Tibial artery (tissue), 4 donors: Measurements from ENCODE around the gene NCKAP5.

Experiments
- DNase-seq, 2 donors: peaks; one replicate each; pipeline ENCODE4 v3.0.0-alpha.2; 2019
- H3K27ac ChIP-seq, 2 donors: fragments of 200-600 bp; sonication (generic) in 1 of 2; 1 replicate in 1 of 2; 2 replicates in 1 of 2; pipeline ENCODE4 v1.5.1; 2018 to 2019; ENCODE audit warnings: mild to moderate bottlenecking in 1 of 2
- H3K27me3 ChIP-seq, 2 donors: fragments of 200-600 bp; sonication (generic) in 1 of 2; one replicate each; pipeline versions ENCODE4 v1.5.1 to v1.6.0; 2016 to 2019
- H3K36me3 ChIP-seq, 3 donors: fragments of 200-600 bp; sonication (generic) in 2 of 3; one replicate each; pipeline ENCODE4 v1.5.1; 2016 to 2019; ENCODE audit warnings: mild to moderate bottlenecking in 2 of 3
- H3K4me1 ChIP-seq, 4 donors: fragments of 200-600 bp; sonication (generic) in 2 of 4; 1 replicate in 3 of 4; 2 replicates in 1 of 4; pipeline ENCODE4 v1.5.1; 2016 to 2019
- H3K4me3 ChIP-seq, 2 donors: fragments of 200-600 bp; sonication (generic) in 1 of 2; 1 replicate in 1 of 2; 2 replicates in 1 of 2; pipeline ENCODE4 v1.5.1; 2018 to 2019; ENCODE audit warnings: mild to moderate bottlenecking in 2 of 2
- H3K9me3 ChIP-seq, 3 donors: fragments of 200-600 bp; sonication (generic) in 1 of 3; one replicate each; pipeline ENCODE4 v1.5.1; 2016 to 2019
- CTCF ChIP-seq, 2 experiments: fragments of 200-600 bp in 1 of 2; fragments of 450-650 bp in 1 of 2; IDR thresholded peaks; one replicate each; pipeline ENCODE4 v1.5.1; 2017 to 2019; ENCODE audit warnings: antibody characterized with exemption in 2 of 2, mild to moderate bottlenecking in 1 of 2, moderate library complexity in 1 of 2
- intact Hi-C: fragments of 100-400 bp; cut with DNase I; formaldehyde crosslinking; loops from one replicate; pipeline ENCODE4 v1.15.0; 2023; ENCODE audit warnings: low total_unique reads

Gene NCKAP5

GRCh38 chr2:132971310-132972061, 596.8 kb downstream of the NCKAP5 start:
- intact Hi-C loops = no loop called here
- TF ChIP-seq CTCF (IDR thresholded peaks at IDR 0.05) = no peak

GRCh38 chr2:132969371-132969985, 598.8 kb downstream of the NCKAP5 start:
- intact Hi-C loops = no loop called here

More at GRCh38 chr2:132971310-132972061, 596.8 kb downstream of the NCKAP5 start:
- DNase-seq = no peak
- H3K27ac ChIP-seq = no peak overlapping the region
- H3K4me3 ChIP-seq = no peak overlapping the region
- H3K9me3 ChIP-seq = peaks cover 0 to 4% (median 0%) of the 10 kb centered on the region in 3 donors
- H3K4me1 ChIP-seq = no peaks in the 10 kb centered on the region
- H3K36me3 ChIP-seq = no peaks in the 10 kb centered on the region
- H3K27me3 ChIP-seq = no peaks in the 10 kb centered on the region

DNA sequence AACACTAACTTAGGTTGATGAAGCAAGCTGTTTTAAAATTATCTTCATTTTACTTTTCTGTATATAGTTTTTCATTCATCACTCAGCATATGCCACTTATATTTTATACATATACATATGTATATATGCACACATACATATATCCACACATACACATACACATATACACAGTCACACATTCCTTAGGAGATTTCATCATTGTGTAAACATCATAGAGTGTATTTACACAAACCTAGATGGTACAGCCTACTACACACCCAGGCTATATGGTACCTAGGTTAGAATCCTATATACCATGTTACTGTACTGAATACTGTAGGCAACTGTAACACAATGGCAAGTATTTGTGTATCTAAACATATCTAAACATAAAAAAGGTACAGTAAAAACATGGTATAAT, 602.8 kb downstream of the NCKAP5 start:
- Histone ChIP-seq H3K4me1 (no peaks in the 10 kb centered on the region), H3K9me3 (peaks cover 0 to 9% (median 0%) of the 10 kb centered on the region in 3 donors), H3K27ac (no peak overlapping the region), H3K4me3 (no peak overlapping the region), H3K27me3 (no peaks in the 10 kb centered on the region), H3K36me3 (no peaks in the 10 kb centered on the region)
- DNase-seq = no peak
- TF ChIP-seq CTCF (IDR thresholded peaks at IDR 0.05) = no peak
- intact Hi-C loops = no loop called here

More at GRCh38 chr2:132969371-132969985, 598.8 kb downstream of the NCKAP5 start:
- DNase-seq = no peak
- TF ChIP-seq CTCF (IDR thresholded peaks at IDR 0.05) = no peak
- H3K4me1 ChIP-seq = no peaks in the 10 kb centered on the region
- H3K36me3 ChIP-seq = no peaks in the 10 kb centered on the region
- peaks cover 0 to 9% (median 0%) of the 10 kb centered on the region in 3 donors for H3K9me3 ChIP-seq
- no peak overlapping the region for H3K27ac ChIP-seq
- H3K4me3 ChIP-seq = no peak overlapping the region
- H3K27me3 ChIP-seq = no peaks in the 10 kb centered on the region

DNA sequence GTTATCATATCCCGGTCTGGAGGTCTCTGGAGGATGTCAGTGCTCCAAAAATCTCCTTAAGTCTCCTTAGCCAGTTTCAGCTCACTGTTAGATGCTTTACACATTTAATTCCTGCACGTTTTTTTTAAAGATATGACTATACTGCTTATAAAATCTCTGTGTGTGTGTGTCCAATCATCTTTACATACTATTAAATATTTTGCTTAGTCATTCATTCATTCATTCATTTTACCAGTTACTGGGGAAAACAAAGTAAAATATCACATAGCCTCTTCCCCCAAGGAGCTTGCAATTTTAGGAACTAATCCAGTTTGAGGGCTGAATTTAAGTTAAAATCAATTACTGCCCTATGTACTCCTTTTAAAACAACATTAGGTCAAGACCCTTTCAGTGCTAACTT, 605.1 kb downstream of the NCKAP5 start:
- DNase-seq = no peak
- no peak for TF ChIP-seq CTCF (IDR thresholded peaks at IDR 0.05)
- H3K4me1 ChIP-seq = no peaks in the 10 kb centered on the region
- H3K27me3 ChIP-seq = no peaks in the 10 kb centered on the region
- peaks cover 0 to 9% (median 0%) of the 10 kb centered on the region in 3 donors for H3K9me3 ChIP-seq
- H3K4me3 ChIP-seq = no peak overlapping the region
- intact Hi-C loops = no loop called here
- H3K36me3 ChIP-seq = no peaks in the 10 kb centered on the region
- no peak overlapping the region for H3K27ac ChIP-seq

- no peaks in the 10 kb centered on the region for H3K9me3 ChIP-seq
- H3K27me3 ChIP-seq = no peaks in the 10 kb centered on the region
- no peak for DNase-seq
- TF ChIP-seq CTCF (IDR thresholded peaks at IDR 0.05) = no peak
- no peak overlapping the region for H3K4me3 ChIP-seq
- no peak overlapping the region for H3K27ac ChIP-seq
- no peaks in the 10 kb centered on the region for H3K36me3 ChIP-seq
- no peaks in the 10 kb centered on the region for H3K4me1 ChIP-seq
- intact Hi-C loops = no loop called here
These were observed 609.4 kb downstream of the NCKAP5 start for GRCh38 chr2:132958887-132959286.
